ENCODE measurements around the gene ARHGAP19.

DNA sequence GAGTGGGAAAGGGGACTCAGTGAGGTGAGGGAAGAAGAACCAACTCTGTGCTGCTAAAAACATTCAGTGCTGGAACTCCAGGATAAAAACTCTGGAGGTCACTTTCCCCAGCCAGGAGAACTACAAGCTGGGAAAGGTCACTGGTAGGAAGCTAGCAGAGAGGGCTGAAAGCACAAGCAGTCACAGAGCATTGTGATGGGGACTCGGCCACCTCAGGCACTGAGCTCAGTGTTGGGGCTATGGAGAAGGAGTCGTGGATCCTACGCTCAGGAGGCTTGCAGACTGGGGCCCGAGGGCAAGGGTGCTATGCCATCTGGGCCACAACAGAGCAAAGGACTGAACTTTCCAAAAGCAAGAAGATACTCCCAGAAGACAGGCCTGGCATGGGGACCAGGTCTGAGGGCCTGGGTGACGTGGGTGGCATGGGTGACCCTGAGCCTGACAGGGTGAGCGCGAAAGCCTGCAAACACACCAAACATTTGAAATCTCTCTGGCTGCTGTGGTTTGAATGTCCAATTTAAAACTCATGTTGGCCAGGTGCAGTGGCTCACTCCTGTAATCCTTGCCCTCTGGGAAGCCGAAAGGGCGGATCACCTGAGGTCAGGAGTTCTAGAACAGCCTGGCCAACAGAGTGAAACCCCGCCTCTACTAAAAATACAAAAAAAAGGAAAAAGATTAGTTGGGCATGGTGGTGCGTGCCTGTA is 9.8 kb upstream of the ARHGAP19 start:
- TF ChIP-seq, protein P1, sequence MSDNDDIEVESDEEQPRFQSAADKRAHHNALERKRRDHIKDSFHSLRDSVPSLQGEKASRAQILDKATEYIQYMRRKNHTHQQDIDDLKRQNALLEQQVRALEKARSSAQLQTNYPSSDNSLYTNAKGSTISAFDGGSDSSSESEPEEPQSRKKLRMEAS (IDR thresholded peaks at IDR 0.05): no peak
- TF ChIP-seq, protein P2, sequence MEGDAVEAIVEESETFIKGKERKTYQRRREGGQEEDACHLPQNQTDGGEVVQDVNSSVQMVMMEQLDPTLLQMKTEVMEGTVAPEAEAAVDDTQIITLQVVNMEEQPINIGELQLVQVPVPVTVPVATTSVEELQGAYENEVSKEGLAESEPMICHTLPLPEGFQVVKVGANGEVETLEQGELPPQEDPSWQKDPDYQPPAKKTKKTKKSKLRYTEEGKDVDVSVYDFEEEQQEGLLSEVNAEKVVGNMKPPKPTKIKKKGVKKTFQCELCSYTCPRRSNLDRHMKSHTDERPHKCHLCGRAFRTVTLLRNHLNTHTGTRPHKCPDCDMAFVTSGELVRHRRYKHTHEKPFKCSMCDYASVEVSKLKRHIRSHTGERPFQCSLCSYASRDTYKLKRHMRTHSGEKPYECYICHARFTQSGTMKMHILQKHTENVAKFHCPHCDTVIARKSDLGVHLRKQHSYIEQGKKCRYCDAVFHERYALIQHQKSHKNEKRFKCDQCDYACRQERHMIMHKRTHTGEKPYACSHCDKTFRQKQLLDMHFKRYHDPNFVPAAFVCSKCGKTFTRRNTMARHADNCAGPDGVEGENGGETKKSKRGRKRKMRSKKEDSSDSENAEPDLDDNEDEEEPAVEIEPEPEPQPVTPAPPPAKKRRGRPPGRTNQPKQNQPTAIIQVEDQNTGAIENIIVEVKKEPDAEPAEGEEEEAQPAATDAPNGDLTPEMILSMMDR (IDR thresholded peaks at IDR 0.05; ENCODE audit: control extremely low read depth in 1 of 3, insufficient read depth in 1 of 3, low read depth in 1 of 3, low read length in 3 of 3): no peak
- TF ChIP-seq RFX5 (IDR thresholded peaks at IDR 0.05; ENCODE audit: borderline replicate concordance, low read depth, low read length) (no peak), RAD21 (IDR thresholded peaks at IDR 0.05 in 1 of 2, conservative IDR thresholded peaks at IDR 0.05 in 1 of 2; ENCODE audit: low read depth in 2 of 2, low read length in 2 of 2) (no peak), SUZ12 (IDR thresholded peaks at IDR 0.05; ENCODE audit: low read length) (no peak), EP300 (IDR thresholded peaks at IDR 0.05; ENCODE audit: borderline replicate concordance in 1 of 2, low read depth in 2 of 2, low read length in 2 of 2) (no peak), SP4 (IDR thresholded peaks at IDR 0.05; ENCODE audit: low read length) (no peak), POLR2A (IDR thresholded peaks at IDR 0.05; ENCODE audit: control extremely low read depth in 1 of 2, low read depth in 2 of 2, low read length in 2 of 2) (no peak), EZH2 (IDR thresholded peaks at IDR 0.05; ENCODE audit: low read depth, low read length, severe bottlenecking) (no peak)
